CD4-positive, alpha-beta T cell treated with Interleukin-1 beta for 1 hour (primary cell): Measurements from ENCODE around the gene SESTD1.
"Not testable (repeated sequence)": the region's sequence is repeated elsewhere in the genome, so short reads cannot be mapped to it uniquely, and the experiment has no call there.

ENCODE experiments used
- DNase-seq, 2 donors: peaks; one replicate each; pipeline ENCODE4 v3.0.0-alpha.2; 2020 to 2022

SESTD1 gene

DNA sequence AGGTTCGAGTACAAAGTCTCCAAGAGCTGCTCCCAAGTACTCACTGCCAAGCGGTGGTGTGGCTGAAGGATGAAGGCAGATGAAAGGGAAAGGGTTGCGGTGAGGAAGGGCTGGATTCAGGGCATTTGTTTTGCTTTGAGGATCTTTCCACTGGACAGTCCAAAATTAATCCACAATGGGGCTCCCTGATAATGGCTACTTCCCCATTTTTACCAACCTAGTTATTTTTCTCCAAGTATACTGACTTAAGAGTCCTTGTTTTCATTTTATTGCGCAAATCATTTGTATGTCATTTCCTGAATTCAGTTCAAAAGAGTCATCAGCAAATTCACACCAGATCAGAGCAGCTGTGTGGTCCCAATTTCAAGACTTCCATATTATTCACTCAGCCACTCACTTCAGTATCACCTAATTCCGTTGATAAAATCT is 464 bp upstream of the SESTD1 start:
- DNase-seq, result no peak

DNA sequence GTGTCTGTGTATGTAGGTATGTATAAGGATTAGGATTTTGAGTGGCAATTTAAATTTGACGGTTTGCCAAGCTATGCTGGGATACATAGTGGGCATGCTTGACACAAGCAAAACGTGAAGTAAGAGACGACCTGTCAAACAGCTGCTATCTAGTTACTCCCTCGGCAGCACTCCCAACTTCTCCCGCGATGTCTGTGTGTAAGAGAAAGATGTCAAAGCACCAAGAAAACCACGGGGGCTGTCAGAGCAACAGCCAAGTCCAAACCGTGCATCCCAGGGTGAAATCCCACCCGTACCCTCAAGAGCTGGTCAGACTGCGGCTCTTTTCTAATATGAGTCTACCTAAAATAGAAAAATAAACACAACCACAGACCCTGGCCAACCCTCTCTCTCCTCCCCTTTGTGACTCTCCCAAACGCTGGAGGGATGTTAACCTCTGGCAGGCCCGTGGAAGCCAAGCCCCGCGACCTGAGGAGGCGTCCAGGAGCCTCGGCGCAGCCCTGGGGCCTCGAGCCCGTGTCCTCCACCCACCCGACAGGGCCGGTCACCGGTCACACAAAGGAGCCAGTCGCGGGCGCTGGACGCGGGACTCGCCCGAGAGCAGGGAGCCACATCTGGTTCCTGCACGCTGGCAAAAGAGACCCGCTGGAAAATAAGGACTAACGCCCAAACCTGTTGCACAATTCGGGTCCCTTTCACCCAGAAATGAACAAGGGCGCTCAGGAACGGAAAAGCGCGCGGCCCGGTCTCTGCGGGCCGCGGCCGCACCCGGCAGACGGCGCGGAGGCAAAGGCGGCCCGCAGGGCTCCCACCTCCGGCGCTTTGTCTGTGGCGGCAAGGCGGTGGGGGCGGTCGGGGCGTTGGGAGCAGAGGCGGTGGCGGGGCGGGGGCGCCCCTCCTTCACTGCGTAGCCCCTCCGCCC is 925 bp downstream of the SESTD1 start:
- DNase-seq, result peak; percentile 22 to 27

DNA sequence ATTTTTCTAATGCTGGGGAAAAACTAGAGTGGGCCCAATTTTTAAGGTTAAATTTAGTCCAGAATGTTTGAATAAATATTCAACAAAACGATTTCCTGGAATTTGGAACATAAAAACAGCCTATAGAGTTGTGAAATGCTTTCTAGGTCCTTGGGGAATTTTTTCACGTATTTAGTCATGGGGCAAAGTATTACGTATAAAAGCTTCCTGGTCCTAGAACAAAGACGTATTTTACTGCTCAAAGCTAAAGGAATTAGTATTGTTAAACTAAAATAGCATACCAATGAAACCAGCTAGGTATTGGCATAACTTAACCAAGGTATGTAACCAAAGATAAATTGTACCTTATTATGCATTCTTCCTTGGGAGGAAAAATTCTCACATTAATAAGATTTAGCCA is 1.6 kb downstream of the SESTD1 start:
- no peak for DNase-seq

DNA sequence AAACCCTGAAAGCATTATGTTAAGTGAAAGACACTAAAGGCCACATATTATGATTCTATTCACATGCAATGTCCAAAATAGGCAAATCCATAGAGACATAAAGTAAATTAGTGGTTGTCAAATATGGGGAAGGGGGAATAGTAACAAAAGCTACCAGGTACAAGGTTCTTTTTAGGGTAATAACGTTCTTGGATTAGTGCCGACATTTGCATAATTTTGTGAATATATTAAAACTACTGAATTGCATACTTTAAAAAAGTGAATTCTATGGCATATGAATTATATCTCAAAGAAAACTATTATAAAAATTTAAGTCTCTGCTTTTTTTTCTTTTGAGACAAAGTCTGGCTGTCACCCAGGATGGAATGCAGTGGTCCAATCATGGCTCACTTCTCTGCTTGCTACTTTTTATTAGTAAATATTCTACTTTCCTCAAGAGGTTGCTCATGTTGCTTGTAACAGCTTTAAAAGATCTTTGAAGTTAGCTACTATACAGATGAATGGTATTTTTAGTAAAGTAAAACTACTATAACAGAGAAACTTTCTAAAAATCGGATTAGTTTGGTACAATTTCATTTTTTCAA is 2.5 kb downstream of the SESTD1 start:
- DNase-seq, result no peak

DNA sequence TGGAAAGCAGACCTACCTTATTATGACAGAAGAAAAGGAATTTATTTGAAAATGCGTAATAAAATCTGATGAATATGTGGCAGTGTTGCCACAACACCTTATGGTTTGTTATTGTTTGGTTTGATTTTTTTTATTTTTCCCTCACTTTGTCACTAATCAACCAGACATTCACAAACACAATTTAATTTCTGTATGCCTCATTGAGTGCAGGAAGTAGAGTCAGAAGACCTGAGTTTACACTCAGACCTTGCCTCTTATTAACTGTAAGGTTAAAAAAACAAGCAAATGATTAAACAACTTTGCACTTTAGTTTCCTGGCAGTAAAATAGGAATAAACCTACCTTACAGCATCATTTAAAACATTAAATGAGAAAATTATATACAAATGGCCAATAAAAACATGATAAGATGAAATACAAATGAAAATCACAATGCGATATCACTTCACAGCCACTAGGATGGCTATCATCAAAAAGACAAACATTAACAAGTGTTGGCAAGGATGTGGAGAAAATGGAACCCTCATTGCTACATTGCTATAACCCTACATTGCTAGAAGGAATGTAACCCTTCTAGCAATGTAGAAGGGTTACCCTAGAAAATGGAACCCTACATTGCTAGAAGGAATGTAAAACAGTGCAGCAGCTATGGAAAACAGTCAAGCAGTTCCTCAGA is 3.3 kb downstream of the SESTD1 start:
- DNase-seq, result no peak

DNA sequence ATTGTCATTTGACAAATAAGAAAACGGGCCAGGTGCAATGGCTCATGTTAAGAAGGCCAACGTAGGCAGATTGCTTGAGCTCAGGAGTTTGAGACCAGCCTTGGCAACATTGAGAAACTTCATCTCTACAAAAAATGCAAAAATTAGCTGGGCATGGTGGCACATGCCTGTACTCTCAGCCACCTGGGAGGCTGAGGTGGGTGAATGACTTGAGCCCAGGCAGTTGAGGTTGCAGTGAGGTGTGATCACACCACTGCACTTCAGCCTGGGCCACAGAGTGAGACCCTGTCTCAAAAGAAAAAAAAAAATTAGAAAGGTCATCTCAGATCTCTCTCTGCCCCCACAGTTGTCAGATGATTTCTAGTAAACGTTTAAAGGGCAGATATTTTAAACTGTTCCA is 4.4 kb downstream of the SESTD1 start:
- no peak for DNase-seq

DNA sequence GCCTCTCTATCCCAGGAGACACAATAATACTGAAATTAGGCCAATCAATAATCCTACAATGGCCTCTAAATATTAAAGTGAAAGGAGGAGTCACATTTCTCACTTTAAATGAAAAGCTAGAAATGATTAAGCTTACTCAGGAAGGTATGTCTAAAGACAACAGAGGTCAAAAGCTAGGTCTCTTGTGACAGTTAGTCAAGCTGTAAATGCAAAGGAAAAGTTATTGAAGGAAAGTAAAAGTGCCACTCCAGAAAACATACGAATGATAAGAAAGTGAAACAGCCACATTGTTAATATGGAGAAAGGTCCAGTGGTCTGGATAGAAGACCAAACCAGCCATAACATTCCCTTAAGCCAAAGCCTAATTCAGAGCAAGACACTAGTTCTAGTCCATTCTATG is 9.5 kb downstream of the SESTD1 start:
- no peak for DNase-seq

DNA sequence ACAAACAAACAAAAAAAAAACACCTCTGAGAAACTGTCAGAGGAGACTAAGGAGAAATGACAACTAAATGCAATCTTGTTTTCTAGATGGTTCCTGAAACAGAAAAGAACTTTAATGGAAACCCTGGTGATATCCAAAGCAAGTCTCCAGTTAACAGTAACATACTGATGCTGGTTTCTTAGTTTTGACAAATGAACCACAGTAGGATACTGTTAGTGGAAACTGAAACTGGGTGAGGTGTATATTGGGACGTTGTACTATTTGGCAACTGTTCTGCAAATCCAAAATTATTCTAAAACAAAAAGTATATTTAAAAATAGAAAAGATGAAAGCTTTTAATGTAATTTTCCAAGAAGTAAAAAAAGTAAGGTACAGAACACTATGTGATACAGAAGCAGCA is 11.4 kb downstream of the SESTD1 start:
- no peak for DNase-seq

DNA sequence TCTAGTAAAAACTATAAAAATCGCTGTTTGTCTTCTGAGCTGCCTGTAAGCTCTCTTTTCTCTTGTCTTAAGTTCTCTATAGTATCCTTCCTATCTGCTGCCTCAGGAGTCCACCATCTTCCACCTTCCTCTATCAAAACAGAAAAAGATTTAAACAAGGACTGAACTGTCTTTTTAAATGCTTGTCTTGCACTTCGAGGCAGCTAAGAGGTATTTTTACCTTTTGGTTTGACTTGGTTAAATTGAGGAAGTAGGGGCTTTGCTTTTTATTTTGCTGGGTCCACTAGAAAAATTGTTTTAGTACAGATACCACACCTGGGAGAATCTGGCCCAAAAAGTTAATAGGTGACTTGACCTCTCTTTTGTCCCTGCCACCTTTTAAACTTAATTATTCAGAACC is 12.2 kb downstream of the SESTD1 start:
- no peak for DNase-seq

DNA sequence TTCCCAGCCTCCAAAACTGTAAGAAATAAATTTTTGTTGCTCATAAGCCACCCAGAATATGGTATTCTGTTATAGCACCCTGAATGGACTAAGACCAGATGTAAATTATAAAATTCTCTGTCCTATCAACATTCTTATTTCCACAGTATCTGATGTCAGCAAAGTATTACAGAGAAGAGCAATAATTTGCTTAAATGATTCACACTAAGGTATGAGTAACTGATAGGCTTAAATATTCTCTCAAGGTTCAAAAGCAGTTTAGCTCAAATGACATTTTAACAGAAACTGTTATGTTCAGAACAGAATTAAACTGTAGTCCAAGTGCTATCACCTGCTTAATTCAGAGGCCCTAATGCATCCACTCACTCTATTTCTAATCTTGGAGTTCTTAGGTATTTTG is 12.8 kb downstream of the SESTD1 start:
- DNase-seq, result no peak

DNA sequence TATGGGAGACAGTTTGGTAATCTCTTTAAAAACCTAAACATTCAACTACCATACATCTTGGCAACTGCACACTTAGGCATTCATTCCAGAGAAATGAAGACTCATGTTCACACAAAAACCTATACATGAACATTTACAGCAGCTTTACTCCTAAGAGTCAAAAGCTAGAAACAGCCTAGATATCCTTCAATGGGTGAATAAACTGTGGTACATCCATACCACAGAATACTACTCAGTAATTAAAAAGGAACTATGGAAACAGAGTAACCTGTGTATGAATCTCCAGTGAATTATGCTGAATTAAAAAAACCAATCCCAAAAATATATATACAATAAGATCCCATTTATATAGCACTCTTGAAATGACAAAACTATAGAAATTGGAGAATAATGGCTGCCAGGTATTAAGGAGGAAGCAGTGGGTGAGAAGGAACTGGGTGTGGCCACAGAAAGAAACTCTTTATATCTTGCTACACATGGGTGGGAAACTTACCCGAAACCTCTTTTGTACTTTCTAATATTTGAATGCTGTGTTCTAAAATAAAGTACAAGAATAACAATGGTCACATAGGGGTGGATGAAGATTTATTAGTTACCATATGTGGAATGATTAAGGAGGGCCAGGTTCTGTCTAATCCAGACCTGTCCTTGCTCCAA is 13.7 kb downstream of the SESTD1 start:
- no peak for DNase-seq

DNA sequence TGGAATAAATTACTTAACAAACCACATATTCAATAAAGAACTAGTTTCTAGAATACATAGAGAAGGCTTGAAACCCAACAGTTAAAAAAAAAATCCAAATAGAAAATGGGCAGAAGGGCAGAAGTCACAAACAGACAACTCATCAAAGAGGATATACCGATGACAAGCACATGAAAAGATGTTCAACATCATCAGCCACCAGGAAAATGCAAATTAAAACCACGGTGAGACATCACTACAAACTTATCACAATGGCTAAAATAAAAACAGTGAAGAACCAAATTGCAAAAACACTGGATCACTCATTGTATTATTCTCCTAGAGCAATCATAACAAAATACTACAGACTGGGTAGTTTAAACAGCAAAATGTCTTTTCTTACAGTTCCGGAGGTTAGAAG is 14.5 kb downstream of the SESTD1 start:
- DNase-seq, result no peak

DNA sequence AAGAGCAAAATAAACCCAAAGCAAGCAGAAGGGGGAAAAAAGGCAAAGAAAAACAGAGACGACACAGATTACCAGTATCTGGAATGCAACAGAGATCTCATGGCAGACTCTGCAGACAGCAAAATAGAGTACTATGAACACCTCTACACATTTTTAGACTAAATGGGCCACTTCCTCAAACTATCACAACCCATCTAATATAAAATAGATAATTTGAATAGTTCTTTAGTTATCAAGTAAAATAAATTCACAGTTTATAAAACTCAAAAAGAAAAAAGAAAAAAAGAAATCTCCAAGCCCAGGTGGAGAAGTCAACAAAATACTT is 16.6 kb downstream of the SESTD1 start:
- DNase-seq, result no peak

DNA sequence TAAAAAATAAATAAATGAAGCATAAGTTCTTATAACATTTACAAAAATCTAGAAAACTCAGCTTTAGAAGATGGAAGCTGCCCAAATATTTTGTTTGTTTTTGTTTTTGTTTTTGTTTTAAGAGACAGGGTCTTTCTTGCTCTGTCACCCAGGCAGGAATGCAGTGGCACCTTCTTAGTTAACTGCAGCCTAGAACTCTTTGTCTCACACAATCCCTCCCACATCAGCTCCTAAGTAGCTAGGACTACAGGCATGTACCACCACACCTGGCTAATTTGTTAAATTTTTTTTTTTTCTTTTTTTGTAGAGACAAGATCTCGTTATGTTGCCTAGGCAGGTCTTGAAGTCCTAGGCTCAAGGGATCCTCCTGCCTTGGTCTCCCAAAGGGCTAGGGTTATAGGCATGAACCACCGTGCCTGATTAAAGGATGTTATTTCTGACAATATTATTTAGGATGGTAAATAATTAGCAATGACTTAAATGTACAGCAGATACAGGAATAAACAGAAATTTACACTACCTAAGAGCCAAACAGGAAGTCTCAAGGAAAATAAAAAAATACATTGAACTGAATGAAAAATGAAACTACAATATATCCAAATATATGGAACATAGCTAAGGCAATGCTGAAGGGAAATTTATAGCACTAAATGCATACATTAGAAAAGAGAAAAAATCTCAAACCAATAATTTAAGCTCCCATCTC is 17.2 kb downstream of the SESTD1 start:
- DNase-seq, result no peak

DNA sequence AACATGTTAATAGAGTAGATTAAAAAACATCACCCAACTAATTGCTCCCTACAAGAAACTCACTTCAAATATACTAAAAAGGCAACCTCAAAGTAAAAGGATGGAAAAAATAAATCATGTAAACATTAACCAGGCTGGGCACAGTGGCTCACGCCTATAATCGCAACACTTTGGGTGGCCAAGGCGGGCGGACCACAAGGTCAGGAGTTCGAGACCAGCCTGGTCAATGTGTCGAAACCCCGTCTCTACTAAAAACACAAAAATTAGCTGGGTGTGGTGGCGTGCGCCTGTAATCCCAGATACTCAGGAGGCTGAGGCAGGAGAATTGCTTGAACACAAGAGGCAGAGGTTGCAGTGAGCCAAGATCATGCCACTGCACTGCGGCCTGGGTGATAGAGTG is 18.8 kb downstream of the SESTD1 start:
- DNase-seq, result not testable (repeated sequence)

DNA sequence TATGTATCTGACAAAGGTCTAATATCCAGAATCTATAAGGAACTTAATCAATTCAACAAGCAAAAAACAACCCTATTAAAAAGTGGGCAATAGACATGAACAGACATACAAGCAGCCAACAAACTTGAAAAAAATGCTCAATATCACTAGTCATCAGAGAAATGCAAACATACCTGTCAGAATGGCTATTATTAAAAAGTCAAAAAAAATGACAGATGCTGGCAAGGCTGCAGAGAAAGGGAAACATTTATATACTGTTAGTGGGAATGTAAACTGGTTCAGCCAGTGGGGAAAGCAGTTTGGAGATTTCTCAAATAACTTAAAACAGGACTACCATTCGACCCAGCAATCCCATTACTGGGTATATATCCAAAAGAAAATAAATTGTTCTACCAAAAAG is 21.6 kb downstream of the SESTD1 start:
- no peak for DNase-seq

DNA sequence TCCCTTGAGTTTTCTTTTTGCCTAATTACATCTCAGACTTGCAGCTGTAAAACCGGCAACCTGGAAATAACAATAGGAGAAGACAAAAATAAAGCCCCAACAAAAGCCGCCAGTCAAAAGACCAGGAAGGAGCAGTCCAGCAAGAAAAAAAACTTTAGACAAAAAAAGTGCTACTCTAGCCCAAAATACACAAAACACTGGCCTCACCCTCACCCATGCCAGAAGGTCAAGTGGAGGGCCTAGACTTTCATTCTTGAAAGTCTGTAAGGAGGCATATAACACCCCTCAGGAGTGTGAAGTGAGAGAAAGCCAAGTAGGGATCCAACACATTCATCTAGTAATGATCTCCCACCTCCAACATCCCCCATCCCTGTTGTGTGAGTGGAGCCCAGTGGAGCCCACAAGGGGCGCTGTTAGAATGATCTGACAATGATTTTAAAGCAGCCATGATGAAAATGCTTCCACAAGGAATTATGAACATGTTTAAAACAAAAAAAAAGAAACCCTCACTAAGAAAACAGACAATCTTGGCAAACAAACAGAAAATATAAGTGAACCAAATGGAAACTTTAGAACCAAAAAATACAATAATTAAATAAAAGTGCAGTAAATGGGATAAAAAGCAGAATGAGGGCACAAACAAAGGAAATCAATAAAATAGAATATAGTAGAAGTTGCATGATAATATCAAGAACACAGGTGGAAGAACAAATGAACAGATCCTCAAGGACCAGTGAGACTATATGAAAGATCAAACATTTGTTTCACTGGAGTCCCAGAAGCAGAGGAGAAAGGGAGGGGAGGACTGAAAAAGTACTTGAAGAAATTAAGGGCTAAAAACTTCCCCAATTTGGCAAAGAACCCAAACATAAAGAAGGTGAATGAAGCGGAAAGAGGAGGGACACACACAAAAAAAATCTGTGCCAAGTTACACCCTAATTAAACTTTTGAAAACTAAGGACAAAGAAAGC is 23.9 kb downstream of the SESTD1 start:
- no peak for DNase-seq

DNA sequence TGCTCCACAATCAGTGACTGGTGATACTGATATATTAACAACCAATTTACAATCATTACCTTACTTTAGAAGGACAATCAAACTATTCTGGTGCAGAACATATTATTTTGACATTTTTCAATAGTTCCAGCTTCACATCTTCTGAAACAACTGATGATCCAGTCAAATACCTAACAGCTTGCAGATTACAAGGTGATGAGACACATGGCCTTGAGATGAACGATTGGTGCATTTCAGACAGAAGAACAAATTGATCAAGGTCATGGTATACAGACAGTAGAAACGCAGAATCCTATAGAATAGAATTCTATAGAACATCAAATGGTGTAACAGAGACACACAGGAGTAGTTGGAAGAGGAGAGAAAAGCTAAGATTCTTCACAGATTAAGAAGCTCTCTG is 24.8 kb downstream of the SESTD1 start:
- no peak for DNase-seq

DNA sequence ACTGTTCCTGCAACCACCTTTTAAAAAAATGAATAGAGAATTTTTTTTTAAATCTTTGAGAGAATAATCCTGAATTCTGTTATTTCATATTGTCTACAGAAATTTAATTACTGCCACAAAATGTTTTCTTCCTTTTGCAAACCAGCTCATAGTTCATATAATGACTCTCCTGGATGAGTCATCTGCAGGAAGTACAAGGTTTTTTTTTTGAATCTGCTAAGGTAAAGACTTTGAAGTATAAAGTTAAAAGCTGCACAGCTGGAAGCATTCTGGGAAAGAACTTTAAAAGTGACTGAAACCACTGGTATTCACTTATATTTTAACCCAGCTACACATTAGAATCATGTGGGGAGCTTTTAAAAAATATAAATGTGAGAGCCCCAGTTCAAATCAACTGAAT is 25.4 kb downstream of the SESTD1 start:
- peak in 1 of 2 donors; percentile 25 for DNase-seq

DNA sequence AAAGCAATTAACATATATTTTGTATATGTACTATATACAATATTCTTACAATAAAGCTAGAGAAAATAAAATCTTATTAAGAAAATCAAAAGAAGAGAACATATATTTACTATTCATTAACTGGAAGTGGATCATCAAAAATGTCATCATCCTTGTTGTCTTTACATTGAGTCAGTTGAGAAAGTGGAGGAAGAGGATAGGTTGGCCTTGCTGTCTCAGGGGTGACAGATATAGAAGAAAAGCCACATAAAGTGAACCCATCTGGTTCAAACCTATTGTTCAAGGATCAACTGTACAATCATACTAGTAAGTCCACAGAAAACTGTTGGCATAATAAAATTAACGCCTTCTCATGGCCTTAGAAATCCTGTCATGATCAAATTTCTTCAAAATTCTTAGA is 26.6 kb downstream of the SESTD1 start:
- DNase-seq, result no peak

DNA sequence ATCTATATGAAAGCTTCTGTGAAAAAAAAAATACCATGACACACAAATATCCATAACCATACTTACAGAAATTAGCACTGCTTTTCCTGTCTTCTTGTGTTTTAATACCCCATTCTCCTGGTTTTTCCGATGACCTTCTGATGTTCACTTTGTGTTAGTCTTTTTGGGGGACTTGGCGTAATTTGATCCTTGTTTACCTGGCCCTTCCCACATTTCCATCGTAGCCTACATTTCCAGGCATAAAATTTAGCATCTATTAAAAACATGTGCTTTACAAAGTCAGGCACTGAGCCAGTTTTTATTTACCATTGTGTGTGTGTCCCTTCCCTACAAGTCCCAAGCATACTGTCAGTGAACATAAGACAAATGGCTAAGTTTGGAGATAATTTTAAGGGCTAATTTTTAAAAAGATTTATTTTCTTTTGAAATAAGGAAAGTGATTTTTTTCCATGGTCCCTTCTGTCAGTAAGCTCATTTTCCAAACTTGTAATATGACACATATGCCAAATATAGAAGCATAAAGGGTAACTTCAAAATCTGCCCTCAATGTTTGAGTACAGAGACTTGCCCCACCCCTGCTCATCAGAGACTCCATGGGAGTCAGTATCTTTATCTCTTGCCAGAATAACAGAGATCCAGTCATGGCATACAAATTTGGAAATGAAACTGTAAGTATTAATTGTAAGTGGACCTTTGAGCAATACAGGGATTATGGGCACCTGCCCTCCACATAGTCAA is 27.3 kb downstream of the SESTD1 start:
- no peak for DNase-seq
